Measurements from ENCODE around the gene FRK.
"Not testable (repeated sequence)": the region's sequence is repeated elsewhere in the genome, so short reads cannot be mapped to it uniquely, and the experiment has no call there.

The FRK gene

GRCh38 chr6:115935361-115935760 is 125.3 kb downstream of the FRK start:
- no peaks in the 10 kb centered on the region for H3K9me3 Mint-ChIP-seq
- H3K27me3 Mint-ChIP-seq (ENCODE audit: low read depth): no peaks in the 10 kb centered on the region
- no peak overlapping the region for H3K27ac Mint-ChIP-seq
- no peaks in the 10 kb centered on the region for H3K36me3 Mint-ChIP-seq (ENCODE audit: low read depth)
- no peaks in the 10 kb centered on the region for H3K4me1 Mint-ChIP-seq (ENCODE audit: low read depth)
- no peak overlapping the region for H3K4me3 Mint-ChIP-seq

GRCh38 chr6:115934829-115935228 is 125.9 kb downstream of the FRK start:
- Mint-ChIP-seq H3K4me1 (ENCODE audit: low read depth) (no peaks in the 10 kb centered on the region), H3K9me3 (no peaks in the 10 kb centered on the region), H3K27me3 (ENCODE audit: low read depth) (no peaks in the 10 kb centered on the region), H3K4me3 (no peak overlapping the region), H3K27ac (no peak overlapping the region), H3K36me3 (ENCODE audit: low read depth) (no peaks in the 10 kb centered on the region)

- no peaks in the 10 kb centered on the region for H3K27me3 Mint-ChIP-seq (ENCODE audit: low read depth)
- no peaks in the 10 kb centered on the region for H3K9me3 Mint-ChIP-seq
- no peak overlapping the region for H3K27ac Mint-ChIP-seq
- H3K4me1 Mint-ChIP-seq (ENCODE audit: low read depth): no peaks in the 10 kb centered on the region
- no peak overlapping the region for H3K4me3 Mint-ChIP-seq
- H3K36me3 Mint-ChIP-seq (ENCODE audit: low read depth): no peaks in the 10 kb centered on the region
Observed at GRCh38 chr6:115934145-115934544, 126.5 kb downstream of the FRK start.

GRCh38 chr6:115932481-115932880 is 128.2 kb downstream of the FRK start:
- no peaks in the 10 kb centered on the region for H3K36me3 Mint-ChIP-seq (ENCODE audit: low read depth)
- H3K4me1 Mint-ChIP-seq (ENCODE audit: low read depth): no peaks in the 10 kb centered on the region
- no peaks in the 10 kb centered on the region for H3K9me3 Mint-ChIP-seq
- H3K27ac Mint-ChIP-seq: no peak overlapping the region
- no peaks in the 10 kb centered on the region for H3K27me3 Mint-ChIP-seq (ENCODE audit: low read depth)
- no peak overlapping the region for H3K4me3 Mint-ChIP-seq

GRCh38 chr6:115928000-115928399 is 132.7 kb downstream of the FRK start:
- not testable (repeated sequence) for H3K27ac Mint-ChIP-seq; H3K4me1 Mint-ChIP-seq (ENCODE audit: low read depth); H3K9me3 Mint-ChIP-seq; H3K27me3 Mint-ChIP-seq (ENCODE audit: low read depth); H3K4me3 Mint-ChIP-seq; H3K36me3 Mint-ChIP-seq (ENCODE audit: low read depth)

GRCh38 chr6:115922971-115923370 is 137.7 kb downstream of the FRK start:
- H3K36me3 Mint-ChIP-seq (ENCODE audit: low read depth): no peaks in the 10 kb centered on the region
- H3K27me3 Mint-ChIP-seq (ENCODE audit: low read depth): no peaks in the 10 kb centered on the region
- no peak overlapping the region for H3K4me3 Mint-ChIP-seq
- H3K27ac Mint-ChIP-seq: no peak overlapping the region
- no peaks in the 10 kb centered on the region for H3K9me3 Mint-ChIP-seq
- no peaks in the 10 kb centered on the region for H3K4me1 Mint-ChIP-seq (ENCODE audit: low read depth)

- Mint-ChIP-seq H3K4me3 (no peak overlapping the region), H3K9me3 (no peaks in the 10 kb centered on the region), H3K36me3 (ENCODE audit: low read depth) (no peaks in the 10 kb centered on the region), H3K27ac (no peak overlapping the region), H3K27me3 (ENCODE audit: low read depth) (no peaks in the 10 kb centered on the region), H3K4me1 (ENCODE audit: low read depth) (no peaks in the 10 kb centered on the region)
Observed at GRCh38 chr6:115914098-115914497, 146.6 kb downstream of the FRK start.

GRCh38 chr6:115909923-115910546 is 150.7 kb downstream of the FRK start:
- no peaks in the 10 kb centered on the region for H3K4me1 Mint-ChIP-seq (ENCODE audit: low read depth)
- H3K27me3 Mint-ChIP-seq (ENCODE audit: low read depth): no peaks in the 10 kb centered on the region
- H3K27ac Mint-ChIP-seq: no peak overlapping the region
- no peaks in the 10 kb centered on the region for H3K9me3 Mint-ChIP-seq
- H3K4me3 Mint-ChIP-seq: no peak overlapping the region
- no peaks in the 10 kb centered on the region for H3K36me3 Mint-ChIP-seq (ENCODE audit: low read depth)

GRCh38 chr6:115908906-115909559 is 151.7 kb downstream of the FRK start:
- H3K36me3 Mint-ChIP-seq (ENCODE audit: low read depth): no peaks in the 10 kb centered on the region
- H3K27ac Mint-ChIP-seq: no peak overlapping the region
- no peaks in the 10 kb centered on the region for H3K4me1 Mint-ChIP-seq (ENCODE audit: low read depth)
- no peaks in the 10 kb centered on the region for H3K9me3 Mint-ChIP-seq
- H3K4me3 Mint-ChIP-seq: no peak overlapping the region
- H3K27me3 Mint-ChIP-seq (ENCODE audit: low read depth): no peaks in the 10 kb centered on the region

GRCh38 chr6:115905471-115905870 is 155.2 kb downstream of the FRK start:
- Mint-ChIP-seq H3K27me3 (ENCODE audit: low read depth) (peaks cover 4% of the 10 kb centered on the region), H3K4me3 (no peak overlapping the region), H3K9me3 (no peaks in the 10 kb centered on the region), H3K36me3 (ENCODE audit: low read depth) (no peaks in the 10 kb centered on the region), H3K4me1 (ENCODE audit: low read depth) (no peaks in the 10 kb centered on the region), H3K27ac (no peak overlapping the region)

GRCh38 chr6:115902436-115902835 is 158.3 kb downstream of the FRK start:
- no peaks in the 10 kb centered on the region for H3K4me1 Mint-ChIP-seq (ENCODE audit: low read depth)
- no peak overlapping the region for H3K27ac Mint-ChIP-seq
- H3K9me3 Mint-ChIP-seq: no peaks in the 10 kb centered on the region
- peaks cover 4% of the 10 kb centered on the region for H3K27me3 Mint-ChIP-seq (ENCODE audit: low read depth)
- no peak overlapping the region for H3K4me3 Mint-ChIP-seq
- no peaks in the 10 kb centered on the region for H3K36me3 Mint-ChIP-seq (ENCODE audit: low read depth)

- no peaks in the 10 kb centered on the region for H3K9me3 Mint-ChIP-seq
- H3K4me1 Mint-ChIP-seq (ENCODE audit: low read depth): no peaks in the 10 kb centered on the region
- no peak overlapping the region for H3K4me3 Mint-ChIP-seq
- H3K36me3 Mint-ChIP-seq (ENCODE audit: low read depth): no peaks in the 10 kb centered on the region
- no peak overlapping the region for H3K27ac Mint-ChIP-seq
- peaks cover 4% of the 10 kb centered on the region for H3K27me3 Mint-ChIP-seq (ENCODE audit: low read depth)
Observed at GRCh38 chr6:115901896-115902295, 158.8 kb downstream of the FRK start.

GRCh38 chr6:115899730-115900282 is 160.9 kb downstream of the FRK start:
- Mint-ChIP-seq H3K4me1 (ENCODE audit: low read depth) (no peaks in the 10 kb centered on the region), H3K4me3 (no peak overlapping the region), H3K9me3 (no peaks in the 10 kb centered on the region), H3K27ac (no peak overlapping the region), H3K27me3 (ENCODE audit: low read depth) (peaks cover 4% of the 10 kb centered on the region), H3K36me3 (ENCODE audit: low read depth) (no peaks in the 10 kb centered on the region)

- peaks cover 8% of the 10 kb centered on the region for H3K27me3 Mint-ChIP-seq (ENCODE audit: low read depth)
- H3K4me3 Mint-ChIP-seq: no peak overlapping the region
- H3K36me3 Mint-ChIP-seq (ENCODE audit: low read depth): no peaks in the 10 kb centered on the region
- H3K27ac Mint-ChIP-seq: no peak overlapping the region
- no peaks in the 10 kb centered on the region for H3K9me3 Mint-ChIP-seq
- peaks cover 3% of the 10 kb centered on the region for H3K4me1 Mint-ChIP-seq (ENCODE audit: low read depth)
Observed at GRCh38 chr6:115898246-115898645, 162.4 kb downstream of the FRK start.

- H3K4me1 Mint-ChIP-seq (ENCODE audit: low read depth): peaks cover 3% of the 10 kb centered on the region
- peaks cover 8% of the 10 kb centered on the region for H3K27me3 Mint-ChIP-seq (ENCODE audit: low read depth)
- H3K9me3 Mint-ChIP-seq: no peaks in the 10 kb centered on the region
Observed at GRCh38 chr6:115896538-115897129, 164.1 kb downstream of the FRK start.

More at GRCh38 chr6:115896538-115897129, 164.1 kb downstream of the FRK start:
- no peak overlapping the region for H3K27ac Mint-ChIP-seq
- H3K36me3 Mint-ChIP-seq (ENCODE audit: low read depth): no peaks in the 10 kb centered on the region
- H3K4me3 Mint-ChIP-seq: no peak overlapping the region
